NT2/D1 (cell line): ENCODE results near the gene SNRNP70.

Experiments used
- SUZ12 ChIP-seq: IDR thresholded peaks from 2 replicates; pipeline ENCODE4 v1.6.1; 2011; ENCODE audit not compliant: insufficient read length, insufficient read depth; ENCODE audit errors: extremely low read depth
- YY1 ChIP-seq: IDR thresholded peaks from 2 replicates; pipeline ENCODE4 v1.6.1; 2011; ENCODE audit not compliant: insufficient read length, insufficient read depth

- TF ChIP-seq SUZ12 (no peak), YY1 (no peak)
Measured at GRCh38 chr19:49069026-49069425, 16.2 kb upstream of the SNRNP70 start.
